Trophoblast cell (in vitro differentiated cells and primary cell): ENCODE results near the gene EVI2B.

Source experiments
- DNase-seq, 2 donors: peaks; one replicate each; pipeline ENCODE4 v3.0.0-alpha.2; 2016
- H2AFZ ChIP-seq: 2 replicates; pipeline ENCODE4 v1.6.1; 2013; ENCODE audit warnings: low read length, moderate library complexity, mild to moderate bottlenecking; ENCODE audit not compliant: insufficient read depth, poor library complexity
- H2AK5ac ChIP-seq: 2 replicates; pipeline ENCODE4 v1.6.1; 2013; ENCODE audit warnings: mild to moderate bottlenecking, low read length
- H2BK120ac ChIP-seq: 2 replicates; pipeline ENCODE4 v1.6.1; 2013; ENCODE audit warnings: low read length, mild to moderate bottlenecking, moderate library complexity; ENCODE audit not compliant: insufficient read depth, poor library complexity
- H2BK12ac ChIP-seq: 2 replicates; pipeline ENCODE4 v1.6.1; 2013; ENCODE audit warnings: mild to moderate bottlenecking, low read length, moderate library complexity
- H2BK5ac ChIP-seq: 2 replicates; pipeline ENCODE4 v1.6.1; 2013; ENCODE audit warnings: low read length, low read depth, moderate library complexity, mild to moderate bottlenecking; ENCODE audit not compliant: poor library complexity
- H3K14ac ChIP-seq: 2 replicates; pipeline ENCODE4 v1.6.1; 2013; ENCODE audit warnings: mild to moderate bottlenecking, low read length
- H3K18ac ChIP-seq: 2 replicates; pipeline ENCODE4 v1.6.1; 2013; ENCODE audit warnings: mild to moderate bottlenecking, low read length
- H3K23ac ChIP-seq: 2 replicates; pipeline ENCODE4 v1.6.1; 2013; ENCODE audit warnings: low read length
- H3K27ac ChIP-seq: 2 replicates; pipeline ENCODE4 v1.5.1; 2013; ENCODE audit warnings: low read depth, mild to moderate bottlenecking, inconsistent platforms, low read length, moderate library complexity
- H3K27me3 ChIP-seq: 2 replicates; pipeline ENCODE4 v1.6.1; 2013; ENCODE audit warnings: inconsistent platforms, mild to moderate bottlenecking, low read length, moderate library complexity; ENCODE audit not compliant: insufficient read depth
- H3K36me3 ChIP-seq, 2 experiments: 1 replicate in 1 of 2; 2 replicates in 1 of 2; pipeline ENCODE4 v1.6.1; 2013; ENCODE audit warnings: low read length in 2 of 2, mild to moderate bottlenecking in 2 of 2, moderate library complexity in 1 of 2; ENCODE audit not compliant: insufficient read depth in 2 of 2, control insufficient read depth in 1 of 2
- H3K4ac ChIP-seq: 2 replicates; pipeline ENCODE4 v1.6.1; 2013; ENCODE audit warnings: low read depth, mild to moderate bottlenecking, low read length, moderate library complexity
- H3K4me1 ChIP-seq, 2 experiments: 1 replicate in 1 of 2; 2 replicates in 1 of 2; pipeline ENCODE4 v1.6.1; 2013; ENCODE audit warnings: low read length in 2 of 2, mild to moderate bottlenecking in 2 of 2, moderate library complexity in 1 of 2; ENCODE audit not compliant: insufficient read depth in 2 of 2, control insufficient read depth in 1 of 2
- H3K4me2 ChIP-seq: 2 replicates; pipeline ENCODE4 v1.6.1; 2013; ENCODE audit warnings: inconsistent platforms, mild to moderate bottlenecking, low read length, moderate library complexity
- H3K4me3 ChIP-seq: 2 replicates; pipeline ENCODE4 v1.5.1; 2013; ENCODE audit warnings: mild to moderate bottlenecking, low read depth, low read length, inconsistent platforms
- H3K79me1 ChIP-seq: one replicate; pipeline ENCODE4 v1.6.1; 2013; ENCODE audit warnings: low read length
- H3K79me2 ChIP-seq: 2 replicates; pipeline ENCODE4 v1.6.1; 2013; ENCODE audit warnings: low read length, mild to moderate bottlenecking; ENCODE audit not compliant: control insufficient read depth, insufficient read depth, poor library complexity
- H3K9ac ChIP-seq: 2 replicates; pipeline ENCODE4 v1.6.1; 2013; ENCODE audit warnings: mild to moderate bottlenecking, low read length
- H3K9me3 ChIP-seq: 2 replicates; pipeline ENCODE4 v1.6.1; 2013; ENCODE audit warnings: low read depth, mild to moderate bottlenecking, control low read depth, inconsistent platforms, low read length; ENCODE audit not compliant: insufficient read depth
- H4K12ac ChIP-seq: 2 replicates; pipeline ENCODE4 v1.6.1; 2013; ENCODE audit warnings: low read depth, mild to moderate bottlenecking, low read length, moderate library complexity
- H4K8ac ChIP-seq: 2 replicates; pipeline ENCODE4 v1.6.1; 2013; ENCODE audit warnings: low read depth, mild to moderate bottlenecking, low read length, moderate library complexity
- H4K91ac ChIP-seq: one replicate; pipeline ENCODE4 v1.6.1; 2013; ENCODE audit warnings: low read depth, mild to moderate bottlenecking, low read length, moderate library complexity
- WGBS: extraction: QIAGEN DNeasy Blood & Tissue Kit; methylation state at CpG from one replicate; pipeline ENCODE4 v1.1.7; 2013; ENCODE audit warnings: missing lambda C conversion rate; ENCODE audit not compliant: insufficient read length, insufficient coverage; ENCODE audit errors: extremely low coverage; 5-methylcytosine and 5-hydroxymethylcytosine counted together

The EVI2B gene

GRCh38 chr17:31281061-31281460, 32.8 kb downstream of the EVI2B start:
- Histone ChIP-seq H3K9me3 (no peaks in the 10 kb centered on the region), H3K36me3 (peaks cover 2 to 10% of the 10 kb centered on the region in 2 experiments), H3K14ac (no peak overlapping the region), H3K27me3 (no peaks in the 10 kb centered on the region), H2AK5ac (no peak overlapping the region), H4K91ac (no peak overlapping the region), H3K23ac (no peak overlapping the region), H4K12ac (no peak overlapping the region), H3K4ac (no peak overlapping the region), H3K4me1 (no peaks in the 10 kb centered on the region), H2BK5ac (no peak overlapping the region), H3K4me2 (no peak overlapping the region), H3K9ac (no peak overlapping the region), H3K79me2 (no peaks in the 10 kb centered on the region), H2BK120ac (no peak overlapping the region), H3K79me1 (no peaks in the 10 kb centered on the region), H2AFZ (no peak overlapping the region), H3K18ac (no peak overlapping the region), H3K27ac (no peak overlapping the region), H4K8ac (no peak overlapping the region), H2BK12ac (no peak overlapping the region), H3K4me3 (no peak overlapping the region)
- WGBS: no CpG with 5 or more reads among the region's 2 CpGs
- peak in 1 of 2 donors; percentile 45 for DNase-seq

- no peak overlapping the region for H3K9ac ChIP-seq
- no CpG with 5 or more reads among the region's 2 CpGs for WGBS
Measured at GRCh38 chr17:31279401-31279800, 34.5 kb downstream of the EVI2B start.

GRCh38 chr17:31275116-31275515, 38.7 kb downstream of the EVI2B start:
- WGBS: no CpG with 5 or more reads among the region's 1 CpG
- H3K4me2 ChIP-seq: no peak overlapping the region
- no peaks in the 10 kb centered on the region for H3K27me3 ChIP-seq

More at GRCh38 chr17:31279401-31279800, 34.5 kb downstream of the EVI2B start:
- Histone ChIP-seq H3K4ac (no peak overlapping the region), H3K27ac (no peak overlapping the region), H3K9me3 (no peaks in the 10 kb centered on the region), H2AK5ac (no peak overlapping the region), H3K18ac (no peak overlapping the region), H3K79me1 (no peaks in the 10 kb centered on the region), H3K14ac (no peak overlapping the region), H2BK5ac (no peak overlapping the region), H3K4me1 (no peaks in the 10 kb centered on the region), H3K36me3 (peaks cover 2 to 10% of the 10 kb centered on the region in 2 experiments), H4K91ac (no peak overlapping the region), H3K4me2 (no peak overlapping the region), H3K23ac (no peak overlapping the region), H3K79me2 (no peaks in the 10 kb centered on the region), H4K12ac (no peak overlapping the region), H4K8ac (no peak overlapping the region), H3K27me3 (no peaks in the 10 kb centered on the region), H2AFZ (no peak overlapping the region), H2BK12ac (no peak overlapping the region), H3K4me3 (no peak overlapping the region), H2BK120ac (no peak overlapping the region)
- DNase-seq: peak in 1 of 2 donors; percentile 25

GRCh38 chr17:31274252-31274651, 39.6 kb downstream of the EVI2B start:
- Histone ChIP-seq H2BK5ac (no peak overlapping the region), H3K9me3 (no peaks in the 10 kb centered on the region), H3K9ac (no peak overlapping the region), H3K14ac (no peak overlapping the region), H3K18ac (no peak overlapping the region), H3K4me2 (no peak overlapping the region), H3K23ac (no peak overlapping the region), H3K27ac (no peak overlapping the region), H4K91ac (no peak overlapping the region), H3K4me3 (no peak overlapping the region), H3K36me3 (peaks cover 3 to 10% of the 10 kb centered on the region in 2 experiments), H2AK5ac (no peak overlapping the region), H3K79me1 (no peaks in the 10 kb centered on the region), H3K27me3 (no peaks in the 10 kb centered on the region), H4K8ac (no peak overlapping the region), H3K4me1 (peaks cover 0 to 6% of the 10 kb centered on the region in 2 experiments), H3K4ac (no peak overlapping the region), H2BK120ac (no peak overlapping the region), H2AFZ (no peak overlapping the region), H3K79me2 (no peaks in the 10 kb centered on the region), H2BK12ac (no peak overlapping the region), H4K12ac (no peak overlapping the region)
- peak in 1 of 2 donors; percentile 47 for DNase-seq
- no CpG with 5 or more reads among the region's 2 CpGs for WGBS

More at GRCh38 chr17:31275116-31275515, 38.7 kb downstream of the EVI2B start:
- Histone ChIP-seq H2AFZ (no peak overlapping the region), H3K23ac (no peak overlapping the region), H3K79me2 (no peaks in the 10 kb centered on the region), H2BK12ac (no peak overlapping the region), H3K4me1 (peaks cover 0 to 2% of the 10 kb centered on the region in 2 experiments), H3K18ac (no peak overlapping the region), H2AK5ac (no peak overlapping the region), H2BK120ac (no peak overlapping the region), H3K79me1 (no peaks in the 10 kb centered on the region), H4K12ac (no peak overlapping the region), H3K36me3 (peaks cover 3 to 10% of the 10 kb centered on the region in 2 experiments), H4K8ac (no peak overlapping the region), H3K4me3 (no peak overlapping the region), H2BK5ac (no peak overlapping the region), H3K4ac (no peak overlapping the region), H3K9ac (no peak overlapping the region), H4K91ac (no peak overlapping the region), H3K14ac (no peak overlapping the region), H3K9me3 (no peaks in the 10 kb centered on the region), H3K27ac (no peak overlapping the region)
- peak in 1 of 2 donors; percentile 13 for DNase-seq
